Lower lobe of right lung (tissue), 2 donors: Measurements from ENCODE around the gene ALDH2. TPM values are rescaled to one million over a fixed set of nuclear protein-coding genes. Genes with fewer than 3 reads are reported as not detected.
A peak's percentile ranks its signal among the peaks of the same experiment; 100 is the strongest.
"Not testable (repeated sequence)": the region's sequence is repeated elsewhere in the genome, so short reads cannot be mapped to it uniquely, and the experiment has no call there.

Experiments used
- ATAC-seq, 2 donors: fragments of 200-7000 bp; cut with Tn5 transposase; one replicate each; pipeline ENCODE4 v1.9.1; 2020 to 2022; ENCODE audit warnings: mild to moderate bottlenecking in 2 of 2, moderate library complexity in 2 of 2
- DNase-seq: peaks from one replicate; pipeline ENCODE4 v3.0.0-alpha.2; 2020
- H3K27ac ChIP-seq: fragments of 200-600 bp; one replicate; pipeline ENCODE4 v1.8.0; 2022
- H3K27me3 ChIP-seq: fragments of 200-600 bp; one replicate; pipeline ENCODE4 v1.8.0; 2022; ENCODE audit warnings: low read depth
- H3K36me3 ChIP-seq: fragments of 200-600 bp; one replicate; pipeline ENCODE4 v1.8.0; 2022; ENCODE audit warnings: mild to moderate bottlenecking
- H3K4me1 ChIP-seq: fragments of 200-600 bp; one replicate; pipeline ENCODE4 v1.8.0; 2022
- H3K4me3 ChIP-seq: fragments of 200-600 bp; one replicate; pipeline ENCODE4 v1.8.0; 2022; ENCODE audit warnings: mild to moderate bottlenecking
- H3K9me3 ChIP-seq: fragments of 200-600 bp; one replicate; pipeline ENCODE4 v1.8.0; 2022
- CTCF ChIP-seq: fragments of 200-600 bp; IDR thresholded peaks from one replicate; pipeline ENCODE4 v1.8.0; 2022; ENCODE audit warnings: antibody characterized with exemption, mild to moderate bottlenecking
- intact Hi-C: fragments of 100-400 bp; cut with DNase I; formaldehyde crosslinking; loops from one replicate; pipeline ENCODE4 v1.11.0; 2022
- total RNA-seq: library from RNA; stranded (reverse); fragmentation: NEBNext Ultra II Directional; extraction: Animal tissue kit (Norgen Biotek cat#: 25700); gene quantifications from one replicate; pipeline ENCODE4 v1.2.1, GENCODE V29; 2021
- donor health status: DM: no; HTN: yes; CAD: no; lungs with severe emphysema.

The ALDH2 gene
- total RNA-seq, 1 donor from 2014 or later: 499 TPM

GRCh38 chr12:111803851-111804250 is 37.1 kb downstream of the ALDH2 start:
- Histone ChIP-seq H3K9me3 (no peaks in the 10 kb centered on the region), H3K36me3 (peaks cover 100% of the 10 kb centered on the region), H3K4me3 (no peak overlapping the region), H3K4me1 (no peaks in the 10 kb centered on the region), H3K27ac (no peak overlapping the region), H3K27me3 (no peaks in the 10 kb centered on the region)
- ATAC-seq (no peak), DNase-seq (peak; percentile 32)
- no peak for TF ChIP-seq CTCF
- intact Hi-C loops: no loop called here

GRCh38 chr12:111806304-111806703 is 39.6 kb downstream of the ALDH2 start:
- H3K4me1 ChIP-seq: no peaks in the 10 kb centered on the region
- H3K27me3 ChIP-seq: no peaks in the 10 kb centered on the region
- H3K9me3 ChIP-seq: no peaks in the 10 kb centered on the region
- intact Hi-C loops: loop anchor here (5.0 kb wide), 1 partner anchor 54 kb away; no protein-coding TSS in a partner anchor
- TF ChIP-seq CTCF: no peak
- H3K4me3 ChIP-seq: no peak overlapping the region
- DNase-seq: no peak
- H3K36me3 ChIP-seq: peaks cover 100% of the 10 kb centered on the region
- ATAC-seq: no peak
- H3K27ac ChIP-seq: no peak overlapping the region

GRCh38 chr12:111807232-111807631 is 40.5 kb downstream of the ALDH2 start:
- intact Hi-C loops: loop anchor here (5.0 kb wide), 1 partner anchor 55 kb away; no protein-coding TSS in a partner anchor
- DNase-seq (peak; percentile 16), ATAC-seq (peak in 1 of 2 donors; percentile 37)
- H3K27me3 ChIP-seq: no peaks in the 10 kb centered on the region
- no peaks in the 10 kb centered on the region for H3K4me1 ChIP-seq
- no peak overlapping the region for H3K27ac ChIP-seq
- H3K4me3 ChIP-seq: no peak overlapping the region
- no peaks in the 10 kb centered on the region for H3K9me3 ChIP-seq
- no peak for TF ChIP-seq CTCF
- H3K36me3 ChIP-seq: peaks cover 100% of the 10 kb centered on the region

- H3K4me1 ChIP-seq: no peaks in the 10 kb centered on the region
- H3K27me3 ChIP-seq: no peaks in the 10 kb centered on the region
- DNase-seq: peak; percentile 82
- peak; percentile 92 to 96 for ATAC-seq
- peaks cover 46% of the 10 kb centered on the region for H3K36me3 ChIP-seq
- no peak overlapping the region for H3K4me3 ChIP-seq
- peak overlapping the region; percentile 18 for H3K27ac ChIP-seq
- peak; percentile 81 for TF ChIP-seq CTCF
- intact Hi-C loops: no loop called here
- no peaks in the 10 kb centered on the region for H3K9me3 ChIP-seq
Measured at GRCh38 chr12:111812881-111813741, 46.4 kb downstream of the ALDH2 start.

- no peaks in the 10 kb centered on the region for H3K9me3 ChIP-seq
- peaks cover 16% of the 10 kb centered on the region for H3K36me3 ChIP-seq
- H3K27ac ChIP-seq: peak overlapping the region; percentile 37
- TF ChIP-seq CTCF: no peak
- DNase-seq (no peak), ATAC-seq (no peak)
- H3K27me3 ChIP-seq: no peaks in the 10 kb centered on the region
- H3K4me3 ChIP-seq: no peak overlapping the region
- intact Hi-C loops: no loop called here
- no peaks in the 10 kb centered on the region for H3K4me1 ChIP-seq
Measured at GRCh38 chr12:111816065-111816615, 49.4 kb downstream of the ALDH2 start.

- H3K36me3 ChIP-seq, H3K4me1 ChIP-seq, DNase-seq, H3K4me3 ChIP-seq, intact Hi-C loops, H3K27me3 ChIP-seq, H3K9me3 ChIP-seq: not testable (repeated sequence)
- H3K27ac ChIP-seq: peak overlapping the region; percentile 50
- ATAC-seq: peak; percentile 46 to 62
Measured at GRCh38 chr12:111816898-111817297, 50.2 kb downstream of the ALDH2 start.
